GM18907 (cell line): Measurements from ENCODE around the gene TMED4.

ENCODE experiments used
- ATAC-seq: cut with Tn5 transposase; IDR thresholded peaks from one replicate; pipeline ENCODE4 v1.9.1; 2021; ENCODE audit warnings: mild to moderate bottlenecking, moderate library complexity; ENCODE audit not compliant: unreplicated experiment

Gene TMED4

GRCh38 chr7:44581879-44582603 lies at the start of gene TMED4:
TMED4 (minus strand) TSS chr7:44582231; CDS start chr7:44582206, 25 bp downstream.
- ATAC-seq = peak; percentile 82

- no peak for ATAC-seq
Observed at GRCh38 chr7:44631458-44632115, 49.6 kb upstream of the TMED4 start.

- ATAC-seq = no peak
Observed at GRCh38 chr7:44630792-44631457, 48.9 kb upstream of the TMED4 start.

DNA sequence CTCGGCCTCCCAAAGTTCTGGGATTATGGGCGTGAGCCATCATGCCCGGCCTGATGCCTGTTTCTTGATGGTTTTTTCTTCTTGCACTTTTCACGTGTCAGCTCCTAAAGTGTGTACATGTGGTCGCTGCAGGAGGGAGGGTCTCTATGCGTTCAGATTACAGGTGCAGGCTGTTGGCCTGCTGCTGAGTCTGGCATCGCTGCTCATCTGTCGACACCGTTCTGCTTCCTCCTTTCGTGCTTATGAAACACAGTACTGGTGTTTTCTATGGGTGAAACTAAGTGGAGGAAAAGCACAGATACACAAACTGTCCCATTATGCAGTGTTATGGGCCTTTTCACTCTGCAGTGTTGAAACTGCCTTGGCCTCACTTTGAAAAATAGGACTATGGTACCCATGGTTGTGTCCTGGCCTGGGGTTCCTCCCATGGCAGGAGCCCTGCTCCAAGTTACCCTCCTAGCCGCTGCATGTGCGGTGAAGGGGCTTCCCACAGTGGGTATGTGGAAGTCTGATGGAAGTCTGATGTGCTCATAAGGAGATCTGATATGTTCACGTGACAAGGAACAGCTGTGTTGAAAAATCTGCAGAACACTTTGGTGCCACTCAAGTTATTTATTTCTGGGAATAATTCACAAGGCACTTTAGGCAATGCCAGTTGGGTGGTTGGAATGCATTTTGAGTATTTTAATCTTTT lies 47.9 kb upstream of the TMED4 start:
- peak; percentile 36 for ATAC-seq

DNA sequence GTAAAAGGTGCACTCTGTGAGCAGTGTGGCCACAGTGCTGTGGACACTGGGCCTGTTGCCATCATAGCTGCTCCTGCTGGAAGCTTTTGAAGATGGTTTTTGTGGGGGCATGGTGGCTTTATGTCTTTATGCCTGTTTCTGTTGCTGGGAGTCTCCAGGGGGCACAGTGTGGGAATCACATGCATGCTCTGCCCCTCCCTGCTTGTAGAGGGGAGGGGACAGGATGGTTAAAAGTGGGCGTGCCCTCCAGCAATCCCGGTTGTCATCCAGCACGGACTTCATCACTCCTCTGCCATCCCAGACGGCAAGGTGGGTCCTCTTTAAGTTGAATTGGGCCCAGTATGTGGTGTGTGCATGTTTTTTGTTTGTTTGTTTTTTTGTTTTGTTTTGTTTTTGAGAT lies 44.6 kb upstream of the TMED4 start:
- no peak for ATAC-seq

DNA sequence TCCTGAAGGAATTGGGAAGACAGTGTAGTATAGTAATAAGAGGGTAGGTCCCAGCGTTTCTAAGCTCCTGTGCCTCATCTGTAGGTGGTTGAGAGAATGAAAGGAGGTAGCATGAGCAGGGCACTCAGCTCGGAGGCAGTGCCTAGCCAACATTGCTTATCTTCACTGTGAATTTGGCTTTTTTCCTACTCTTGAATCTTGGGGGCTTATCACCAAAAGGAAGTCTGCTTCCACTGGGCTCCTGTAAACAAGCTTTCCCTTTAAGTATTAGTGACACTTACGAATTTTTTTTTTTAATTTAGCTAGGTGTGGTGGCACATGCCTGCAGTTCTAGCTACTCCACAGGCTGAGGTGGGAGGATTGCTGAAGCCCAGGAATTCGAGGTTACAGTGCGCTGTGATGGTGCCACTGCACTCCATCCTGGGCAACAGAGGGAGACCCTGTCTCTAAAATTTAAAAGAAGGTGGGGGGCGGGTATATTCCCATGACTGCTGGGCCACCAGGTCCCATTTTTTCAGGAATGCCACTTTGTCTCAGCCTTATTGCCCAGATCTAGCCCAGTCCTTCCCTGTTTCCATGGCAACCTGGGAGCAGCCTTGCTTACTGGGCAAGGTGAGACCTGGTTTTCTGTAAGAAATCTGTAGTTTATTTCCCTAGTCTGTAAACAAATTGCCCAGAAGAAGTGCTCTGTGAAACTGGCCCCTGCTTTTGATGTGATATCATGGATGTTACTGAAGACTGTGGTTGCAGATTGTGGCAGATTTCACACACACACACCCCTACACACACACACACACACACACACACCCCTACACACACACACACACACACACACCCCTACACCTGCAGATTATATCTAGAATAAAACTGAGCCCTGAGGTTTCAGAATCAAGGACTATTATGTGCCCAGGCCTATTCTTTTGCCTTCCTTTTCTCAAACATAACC lies 43.8 kb upstream of the TMED4 start:
- no peak for ATAC-seq

GRCh38 chr7:44624318-44624717 lies 42.3 kb upstream of the TMED4 start:
- no peak for ATAC-seq

- ATAC-seq = peak; percentile 71
Observed at GRCh38 chr7:44622342-44623151, 40.5 kb upstream of the TMED4 start.

DNA sequence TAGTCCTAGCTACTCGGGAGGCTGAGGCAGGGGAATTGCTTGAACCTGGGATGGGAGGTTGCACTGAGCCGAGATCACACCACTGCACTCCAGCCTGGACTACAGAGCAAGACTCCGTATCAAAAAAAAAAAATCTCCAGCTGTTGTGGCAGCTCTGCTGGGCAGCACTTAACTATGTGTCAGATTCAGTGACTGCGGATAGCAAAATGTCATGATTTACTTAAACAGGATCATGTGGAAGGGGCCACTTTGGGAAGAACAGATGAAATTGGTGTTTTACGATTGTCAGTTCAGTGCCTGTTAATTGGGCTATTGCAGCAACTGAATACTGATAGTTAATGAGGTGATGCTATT lies 39.7 kb upstream of the TMED4 start:
- ATAC-seq = no peak

DNA sequence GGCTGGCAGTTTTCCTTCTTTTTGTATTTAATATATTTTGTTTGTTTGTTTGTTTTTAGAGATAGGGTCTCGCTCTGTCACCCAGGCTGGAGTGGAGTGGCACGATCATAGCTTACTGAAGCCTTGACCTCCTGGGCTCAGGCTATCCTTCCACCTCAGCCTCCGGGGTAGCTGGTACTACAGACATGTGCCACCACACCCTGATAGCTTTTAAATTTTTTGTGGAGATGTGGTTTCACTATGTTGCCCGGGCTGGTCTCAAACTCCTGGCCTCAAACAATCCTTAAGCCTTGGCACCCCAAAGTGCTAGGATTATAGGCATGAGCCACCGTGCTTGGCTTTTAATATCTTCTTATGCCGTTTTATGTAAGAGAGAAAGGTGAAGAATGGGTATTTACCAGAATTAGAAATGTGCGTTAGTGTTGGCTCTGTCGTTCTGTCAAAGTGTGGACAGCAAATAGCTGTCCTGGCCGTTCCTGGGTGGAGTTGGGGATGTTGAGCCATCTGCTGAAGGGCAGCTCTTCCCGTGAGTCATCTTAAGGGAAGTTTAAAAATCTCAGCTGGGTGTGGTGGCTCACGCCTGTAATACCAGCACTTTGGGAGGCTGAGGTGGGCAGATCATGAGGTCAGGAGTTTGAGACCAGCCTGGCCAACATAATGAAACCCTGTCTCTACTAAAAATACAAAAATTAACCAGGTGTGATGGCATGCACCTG lies 39.2 kb upstream of the TMED4 start:
- ATAC-seq = no peak

DNA sequence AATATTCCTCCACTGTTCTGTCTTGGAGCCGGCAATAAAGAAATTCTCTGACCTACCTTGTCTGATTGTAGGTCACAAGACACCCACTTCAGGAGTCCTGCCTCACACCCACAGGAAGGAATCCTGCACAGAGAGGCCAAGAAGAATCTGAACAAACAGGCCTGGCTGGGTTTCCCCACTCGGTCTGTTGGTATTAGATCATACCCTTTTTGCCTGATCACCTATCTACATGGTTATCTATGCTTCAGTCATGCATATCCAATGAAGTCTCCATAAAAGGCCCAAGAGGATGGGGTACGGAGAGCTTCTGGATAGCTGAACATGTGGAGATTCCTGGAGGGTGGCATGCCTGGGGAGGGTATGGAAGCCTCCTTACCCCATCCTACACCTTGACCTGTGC lies 36.7 kb upstream of the TMED4 start:
- ATAC-seq = no peak

GRCh38 chr7:44618045-44618444 lies 36.0 kb upstream of the TMED4 start:
- no peak for ATAC-seq

GRCh38 chr7:44617225-44617890 lies 35.3 kb upstream of the TMED4 start:
- ATAC-seq = peak; percentile 41

DNA sequence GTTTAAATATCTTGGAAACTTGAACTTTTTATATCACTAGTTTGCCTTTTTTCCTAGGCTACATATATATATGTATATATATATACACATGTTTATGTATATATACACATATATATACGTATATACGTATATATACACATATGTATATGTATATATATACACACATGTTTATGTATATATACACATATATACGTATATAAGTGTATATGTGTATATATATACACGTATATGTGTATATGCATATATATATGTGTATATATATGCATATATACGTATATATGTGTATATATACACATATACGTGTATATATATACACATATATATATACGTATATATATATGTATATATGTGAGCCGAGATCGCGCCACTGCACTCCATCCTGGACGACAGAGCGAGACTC lies 34.5 kb upstream of the TMED4 start:
- ATAC-seq = no peak

GRCh38 chr7:44615793-44616192 lies 33.8 kb upstream of the TMED4 start:
- ATAC-seq = no peak

DNA sequence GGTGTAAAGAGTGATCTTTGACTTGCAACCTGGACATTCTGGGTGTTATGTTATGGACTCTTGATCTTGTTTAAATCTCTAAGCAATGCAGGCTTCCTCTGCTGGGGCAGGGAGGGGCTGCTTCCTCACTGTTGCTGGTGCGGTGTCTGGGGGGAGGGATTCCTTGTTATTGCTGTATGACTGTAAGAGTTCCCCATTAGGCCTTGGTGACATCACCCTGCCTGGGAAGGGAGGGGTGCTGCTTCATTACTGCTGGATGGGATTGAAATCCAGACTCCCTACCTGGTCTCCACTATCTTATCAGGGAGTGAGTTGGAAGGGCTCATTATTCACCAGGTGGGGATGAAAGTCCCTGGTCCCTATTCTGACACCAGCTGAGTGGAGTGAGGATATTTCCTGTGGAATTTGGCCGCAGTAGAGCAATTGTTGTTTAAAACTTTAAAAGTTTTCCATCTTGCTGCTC lies 33.1 kb upstream of the TMED4 start:
- no peak for ATAC-seq

DNA sequence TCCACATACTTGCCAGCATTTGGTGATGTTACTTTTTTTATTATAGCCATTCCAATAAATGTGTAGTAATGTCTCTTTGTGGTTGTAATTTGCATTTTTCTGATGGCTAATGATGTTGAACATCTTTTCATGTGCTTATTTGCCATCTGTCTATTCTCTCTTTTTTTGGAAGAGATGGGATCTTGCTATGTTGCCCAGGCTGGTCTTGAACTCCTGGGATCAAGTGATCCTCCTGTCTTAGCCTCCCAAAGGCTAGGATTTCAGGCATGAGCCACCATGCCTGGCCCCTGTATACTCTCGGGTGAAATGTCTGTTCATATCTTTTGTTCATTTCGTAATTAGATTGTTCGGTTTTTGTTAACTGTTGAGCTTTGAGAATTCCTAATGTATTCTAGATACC lies 27.8 kb upstream of the TMED4 start:
- no peak for ATAC-seq

DNA sequence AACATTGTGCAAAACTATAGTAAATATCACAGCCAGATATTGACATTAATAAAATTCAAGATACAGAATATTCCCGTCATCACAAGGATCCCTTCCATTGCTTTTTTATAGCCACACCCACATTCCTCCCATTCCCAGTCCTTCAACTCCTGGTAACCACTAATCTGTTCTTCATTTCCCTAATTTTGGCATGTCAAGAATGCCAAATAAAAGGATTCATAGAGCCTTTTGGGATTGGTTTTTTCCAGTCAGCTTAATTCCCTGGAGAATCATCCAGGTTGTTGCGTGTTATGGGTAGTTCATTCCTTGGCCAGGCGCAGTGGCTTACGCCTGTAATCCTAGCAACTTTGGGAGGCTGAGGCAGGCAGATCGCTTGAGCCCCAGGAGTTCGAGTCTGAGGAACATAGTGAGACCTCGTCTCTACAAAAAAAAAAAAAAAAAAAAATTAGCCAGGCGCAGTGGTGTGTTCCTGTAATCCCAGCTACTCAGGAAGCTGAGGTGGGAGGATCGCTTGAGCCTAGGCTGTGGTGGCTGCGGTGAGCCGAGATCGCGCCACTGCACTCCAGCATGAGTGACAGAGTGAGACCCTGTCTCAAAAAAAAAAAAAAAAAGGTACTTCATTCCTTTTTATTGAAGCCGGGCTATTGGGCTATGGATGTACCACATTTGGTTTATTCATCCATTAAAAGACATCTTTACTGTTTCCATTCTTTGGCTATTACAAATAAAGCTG lies 27.1 kb upstream of the TMED4 start:
- ATAC-seq = no peak
